ENCODE results near the gene GCNT1.
"Not testable (repeated sequence)": the region's sequence is repeated elsewhere in the genome, so short reads cannot be mapped to it uniquely, and the experiment has no call there.

The GCNT1 gene

DNA sequence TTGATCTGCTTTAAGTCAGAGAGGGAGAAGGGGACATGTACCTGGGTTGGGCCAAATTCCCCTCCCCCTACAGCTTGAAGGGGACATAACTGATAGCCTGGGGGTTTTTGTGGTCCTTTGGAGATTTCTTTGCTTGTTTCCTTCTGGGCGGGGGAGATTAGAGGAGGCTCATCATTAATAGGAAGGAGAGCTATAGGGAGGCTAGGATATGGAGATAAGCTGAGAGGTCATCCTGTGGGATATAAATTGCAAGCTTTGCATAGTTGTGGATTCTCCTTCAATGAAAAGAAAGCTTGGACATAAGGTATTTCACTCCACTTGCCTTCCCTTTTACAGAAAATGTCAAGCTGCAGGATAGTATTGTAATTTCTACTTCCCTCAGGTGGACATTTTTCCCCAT, 34.5 kb downstream of the GCNT1 start:
- not testable (repeated sequence) for ATAC-seq

GRCh38 chr9:76500061-76500460, 41.1 kb downstream of the GCNT1 start:
- ATAC-seq = no peak

- ATAC-seq = no peak
These were observed 43.8 kb downstream of the GCNT1 start for GRCh38 chr9:76502746-76503145.

DNA sequence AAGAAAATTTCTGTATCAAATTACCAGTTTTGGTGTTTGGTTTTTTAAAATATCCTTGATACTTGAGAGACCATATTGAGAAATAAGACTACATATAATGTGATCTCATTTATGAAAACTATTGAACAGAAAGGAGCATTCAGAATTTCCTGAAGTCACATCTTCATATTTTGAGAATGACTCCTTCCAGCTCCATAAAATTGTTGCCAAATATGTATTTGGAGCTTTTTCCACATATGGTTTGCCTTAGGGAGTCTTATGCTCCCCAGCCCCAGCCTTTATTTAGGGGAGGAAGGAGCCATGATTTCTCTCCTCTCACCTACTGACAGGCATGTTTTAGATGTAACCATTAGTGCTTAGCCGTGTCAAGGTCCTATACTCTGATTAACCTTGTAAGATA, 51.1 kb downstream of the GCNT1 start:
- no peak for ATAC-seq

GRCh38 chr9:76510446-76510845, 51.5 kb downstream of the GCNT1 start:
- ATAC-seq = no peak

DNA sequence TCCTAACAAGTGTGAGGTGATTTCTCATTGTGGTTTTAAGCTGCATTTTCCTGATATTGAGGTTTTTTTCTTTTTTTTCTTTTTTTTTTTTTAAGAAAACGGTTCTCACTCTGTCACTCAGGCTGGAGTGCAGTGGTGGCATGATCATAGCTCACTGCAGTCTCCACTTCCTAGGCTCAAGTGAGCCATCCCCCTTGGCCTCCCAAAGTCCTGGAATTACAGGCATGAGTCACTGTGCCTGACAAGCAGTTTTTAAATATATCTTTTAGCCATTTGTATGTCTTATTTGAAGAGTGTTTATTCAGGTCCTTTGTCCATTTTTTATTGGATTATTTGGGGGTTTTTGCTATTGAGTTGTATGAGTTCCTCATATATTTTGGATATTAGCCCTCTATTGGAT, 53.8 kb downstream of the GCNT1 start:
- no peak for ATAC-seq

DNA sequence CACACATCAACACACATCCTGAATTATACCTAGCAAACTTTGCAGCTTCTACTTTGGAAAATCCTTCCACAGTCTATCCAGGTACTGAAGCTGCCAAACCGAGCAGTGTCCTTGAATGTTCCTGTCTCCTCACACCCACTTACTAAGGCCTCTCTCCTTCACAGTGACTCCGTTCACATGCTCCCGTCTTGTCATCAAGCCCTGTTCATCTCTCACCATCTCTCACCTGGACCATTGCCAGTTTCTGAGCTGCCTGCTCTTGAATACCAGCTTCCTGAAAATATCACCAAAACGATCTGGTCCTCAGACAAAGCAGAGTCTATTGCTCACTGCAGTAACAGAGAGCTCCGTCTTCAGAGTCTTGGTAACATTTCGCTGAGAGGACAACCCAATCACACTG, 57.4 kb downstream of the GCNT1 start:
- no peak for ATAC-seq

DNA sequence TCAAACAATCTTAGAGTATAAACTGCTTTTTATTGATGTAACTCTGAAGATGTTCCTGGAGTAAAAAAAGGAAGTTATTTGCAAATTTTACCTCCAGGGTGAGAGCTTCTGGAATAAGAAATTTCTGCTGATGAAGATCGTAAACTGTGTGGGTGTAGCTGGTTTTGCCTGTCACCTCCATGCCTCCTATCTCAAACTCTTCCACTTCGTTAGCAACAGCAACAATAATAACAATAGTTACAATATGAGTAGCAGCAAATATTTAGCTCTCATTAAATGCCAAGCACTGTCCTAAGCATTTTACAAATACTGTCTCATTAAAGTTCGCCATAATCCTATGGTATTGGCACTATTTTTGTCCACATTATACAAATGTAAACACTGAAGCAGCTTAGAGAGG, 57.9 kb downstream of the GCNT1 start:
- ATAC-seq = no peak

DNA sequence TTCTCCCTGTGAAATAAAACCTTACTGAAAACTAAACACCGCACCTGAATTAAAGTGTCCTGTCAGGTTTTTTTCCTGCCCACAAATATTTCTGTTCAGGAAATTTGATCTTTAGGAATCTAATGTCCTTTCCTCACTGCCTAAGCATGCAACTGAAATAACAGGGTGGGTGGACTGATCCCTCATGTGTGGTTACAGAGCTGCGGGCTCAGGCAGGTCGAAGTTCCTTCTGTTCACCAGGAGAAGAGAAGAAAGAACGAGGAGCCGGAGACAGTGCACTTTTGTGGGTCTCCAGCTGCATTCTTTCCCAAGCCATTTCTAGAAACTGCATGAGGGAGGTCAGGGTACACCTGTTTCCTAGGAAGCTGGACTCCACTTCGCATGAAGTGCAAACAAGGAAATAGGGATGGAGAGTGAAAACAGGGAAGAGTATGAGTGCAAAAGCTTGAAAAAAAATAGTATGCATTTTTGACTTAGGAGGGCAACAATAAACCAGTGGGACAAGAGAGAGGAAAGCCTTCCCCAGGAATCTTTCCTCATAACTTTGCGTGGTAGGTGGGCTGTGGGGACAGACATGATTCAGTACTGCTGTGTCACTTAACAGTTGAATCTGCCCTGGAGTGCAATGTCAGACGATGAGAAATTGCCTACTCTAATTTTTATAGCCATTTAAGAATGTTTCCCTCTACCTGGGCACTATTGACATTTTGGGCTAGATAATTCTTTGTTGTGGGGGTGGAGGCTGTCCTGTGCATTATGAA, 60.3 kb downstream of the GCNT1 start:
- ATAC-seq = no peak

- ATAC-seq = no peak
These were observed 62.3 kb downstream of the GCNT1 start for GRCh38 chr9:76521244-76521681.

DNA sequence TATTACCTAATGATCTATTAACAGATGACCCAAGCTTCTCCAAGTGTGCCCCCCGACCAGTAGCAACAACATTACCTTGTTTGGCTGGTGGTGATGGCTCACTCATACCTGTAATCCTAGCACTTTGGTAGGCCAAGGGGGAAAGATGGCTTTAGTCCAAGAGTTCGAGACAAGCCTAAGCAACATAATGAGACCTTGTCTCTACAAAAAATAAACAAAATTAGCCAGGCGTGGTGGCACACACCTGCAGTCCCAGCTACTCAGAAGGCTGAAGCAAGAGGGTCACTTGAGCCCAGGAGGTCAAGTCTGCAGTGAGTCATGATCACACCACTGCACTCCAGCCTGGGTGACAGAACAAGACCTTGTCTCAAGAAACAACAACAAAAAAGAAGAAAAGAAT, 62.9 kb downstream of the GCNT1 start:
- no peak for ATAC-seq

DNA sequence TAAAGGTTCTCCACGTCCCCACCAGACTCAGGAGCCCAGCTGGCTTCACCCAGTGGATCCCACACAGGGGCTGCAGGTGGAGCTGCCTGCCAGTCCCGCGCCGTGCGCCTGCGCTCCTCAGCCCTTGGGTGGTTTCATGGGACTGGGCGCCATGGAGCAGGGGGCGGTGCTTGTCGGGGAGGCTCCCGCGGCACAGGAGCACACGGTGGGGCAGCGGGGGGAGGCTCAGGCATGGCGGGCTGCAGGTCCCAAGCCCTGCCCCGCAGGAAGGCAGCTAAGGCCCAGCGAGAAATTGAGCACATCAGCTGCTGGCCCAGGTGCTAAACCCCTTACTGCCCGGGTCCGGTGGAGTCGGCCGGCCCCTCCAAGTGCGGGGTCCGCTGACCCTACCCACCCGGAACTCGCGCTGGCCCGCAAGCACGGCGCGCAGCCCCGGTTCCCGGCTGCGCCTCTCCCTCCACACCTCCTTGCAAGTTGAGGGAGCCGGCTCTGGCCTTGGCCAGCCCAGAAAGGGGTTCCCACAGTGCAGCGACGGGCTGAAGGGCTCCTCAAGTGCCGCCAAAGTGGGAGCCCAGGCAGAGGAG, 64.7 kb downstream of the GCNT1 start:
- ATAC-seq = not testable (repeated sequence)

- ATAC-seq = no peak
These were observed 66.2 kb downstream of the GCNT1 start for GRCh38 chr9:76525196-76525595.

DNA sequence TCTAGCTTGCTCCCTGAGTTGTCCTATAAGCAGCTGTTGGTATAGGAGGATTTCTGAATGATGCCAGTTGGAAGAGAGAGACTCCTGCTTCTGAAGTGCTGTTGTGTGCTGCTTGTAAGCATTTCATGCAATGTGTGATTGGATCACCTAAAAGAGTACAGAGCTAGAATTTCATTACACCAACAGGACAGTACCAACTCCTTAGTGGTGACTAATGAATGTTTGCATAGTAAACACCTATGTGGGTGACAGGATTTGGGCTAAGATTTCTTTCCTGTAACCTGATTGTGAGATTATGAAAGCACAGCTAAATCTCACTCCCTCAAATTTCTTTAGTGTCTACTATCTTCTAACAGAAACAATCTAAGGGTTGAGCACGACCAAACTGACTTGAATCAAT, 67.0 kb downstream of the GCNT1 start:
- ATAC-seq = no peak

DNA sequence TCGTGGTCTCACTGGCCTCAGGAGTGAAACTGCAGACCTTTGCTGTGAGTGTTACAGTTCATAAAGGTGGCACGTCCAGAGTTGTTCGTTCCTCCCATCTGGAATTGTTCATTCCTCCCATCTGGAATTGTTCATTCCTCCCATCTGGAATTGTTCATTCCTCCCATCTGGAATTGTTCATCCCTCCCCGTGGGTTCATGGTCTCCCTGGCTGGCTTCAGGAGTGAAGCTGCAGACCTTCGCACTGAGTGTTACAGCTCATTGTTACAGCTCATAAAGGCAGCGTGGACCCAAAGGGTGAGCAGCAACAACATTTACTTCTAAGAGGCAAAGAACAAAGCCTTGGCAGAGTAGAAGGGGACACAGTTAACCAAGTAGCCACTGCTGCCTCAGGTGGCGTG, 69.1 kb downstream of the GCNT1 start:
- no peak for ATAC-seq

GRCh38 chr9:76528642-76529190, 69.7 kb downstream of the GCNT1 start:
- ATAC-seq = no peak

GRCh38 chr9:76529653-76530052, 70.7 kb downstream of the GCNT1 start:
- no peak for ATAC-seq

DNA sequence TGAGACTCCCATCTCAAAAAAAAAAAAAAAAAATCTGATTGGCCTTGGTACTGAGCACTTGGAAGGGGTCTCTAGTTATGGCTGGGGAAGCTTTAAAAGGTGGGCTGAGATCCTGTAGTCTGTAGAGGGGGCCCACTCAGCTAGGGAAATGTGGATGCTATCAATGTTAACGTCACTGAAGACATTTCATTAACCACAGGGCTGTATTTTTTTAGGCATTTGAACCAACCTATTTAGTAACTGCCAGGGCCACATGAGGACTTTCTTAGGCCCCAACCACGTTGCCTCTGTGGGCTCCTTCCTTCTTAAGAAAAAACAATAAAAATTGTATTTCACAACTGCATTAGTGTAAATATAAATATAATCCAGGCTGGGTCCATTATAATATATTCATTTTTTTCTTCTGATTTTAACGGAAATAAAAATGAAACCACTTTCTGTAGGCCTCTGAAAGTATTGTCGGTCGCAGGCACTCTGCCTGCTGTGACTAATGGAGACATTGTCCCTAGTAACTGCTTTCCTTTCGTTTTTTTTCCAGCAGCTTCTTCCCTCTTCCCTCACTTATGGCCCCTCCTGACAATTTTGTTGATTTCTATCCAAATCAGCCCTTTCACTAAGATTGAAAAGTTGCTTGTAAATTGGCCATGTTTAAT, 71.6 kb downstream of the GCNT1 start:
- no peak for ATAC-seq

GRCh38 chr9:76531231-76531780, 72.3 kb downstream of the GCNT1 start:
- ATAC-seq = no peak

- not testable (repeated sequence) for ATAC-seq
These were observed 73.9 kb downstream of the GCNT1 start for GRCh38 chr9:76532877-76533276.

DNA sequence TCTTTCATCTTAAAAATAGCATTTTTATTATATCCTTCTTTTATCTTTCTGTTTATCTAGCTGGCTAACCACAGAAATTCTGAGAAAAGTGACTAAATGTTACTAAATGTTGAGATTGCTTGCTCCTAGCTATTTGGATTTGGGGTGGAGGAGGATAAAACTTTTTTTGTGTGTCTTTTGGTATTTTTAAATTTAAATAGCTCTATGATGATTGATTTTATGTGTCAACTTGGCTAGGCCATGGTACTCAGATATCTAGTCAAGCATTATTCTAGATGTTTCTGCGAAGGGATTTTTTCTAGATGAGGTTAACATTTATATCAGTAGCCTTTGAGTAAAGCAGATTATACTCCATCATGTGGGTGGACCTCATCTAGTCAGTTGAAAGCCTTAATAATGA, 75.0 kb downstream of the GCNT1 start:
- no peak for ATAC-seq

DNA sequence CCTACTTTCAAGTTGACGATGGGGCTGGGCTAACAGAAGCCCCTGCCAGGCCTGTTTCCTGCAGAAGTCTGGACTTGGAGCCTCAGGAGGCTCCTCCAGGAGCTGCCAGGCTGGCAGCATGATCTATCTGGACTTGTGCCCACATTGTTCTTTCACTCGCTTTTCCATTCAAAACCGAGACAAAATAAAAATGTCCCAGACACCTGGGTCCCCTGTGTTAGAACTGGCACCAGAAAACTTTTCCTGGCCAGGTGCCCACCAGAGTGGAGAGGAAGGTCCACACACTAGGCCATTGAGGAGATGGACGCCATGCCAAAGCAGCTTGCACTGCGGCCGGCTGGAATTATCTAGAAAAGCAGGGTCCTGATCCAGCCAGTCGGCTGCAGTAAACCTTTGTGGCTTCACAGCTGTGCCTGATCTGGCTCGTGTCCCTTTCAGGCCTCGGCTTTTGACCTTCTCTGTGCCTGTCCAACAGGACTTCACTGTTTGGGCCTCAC, 78.2 kb downstream of the GCNT1 start:
- ATAC-seq = no peak

GRCh38 chr9:76539180-76539579, 80.2 kb downstream of the GCNT1 start:
- ATAC-seq = no peak

Data from activated CD4-positive, CD25-positive, alpha-beta regulatory T cell treated with anti-CD3 and anti-CD28 coated beads, Interleukin-2, amount 50 U/mL, for 24 hours (primary cell).